AG10803 (cell line): ENCODE results near the gene EXOSC9.

ENCODE experiments used
- DNase-seq: peaks from one replicate; pipeline ENCODE4 v3.0.0; 2010; ENCODE audit warnings: low read depth
- H3K4me3 ChIP-seq: 2 replicates; pipeline ENCODE4 v1.5.1; 2011; ENCODE audit warnings: mild to moderate bottlenecking, low read length, control low read depth
- CTCF ChIP-seq: conservative IDR thresholded peaks from 2 replicates; pipeline ENCODE4 v1.5.1; 2011; ENCODE audit warnings: mild to moderate bottlenecking, low read length, control low read depth, inconsistent platforms

The EXOSC9 gene

GRCh38 chr4:121765971-121766538 is 35.1 kb upstream of the EXOSC9 start:
- TF ChIP-seq CTCF = no peak
- H3K4me3 ChIP-seq = no peak overlapping the region
- DNase-seq = no peak

GRCh38 chr4:121767166-121767565 is 34.0 kb upstream of the EXOSC9 start:
- DNase-seq = no peak
- no peak for TF ChIP-seq CTCF
- H3K4me3 ChIP-seq = no peak overlapping the region

- TF ChIP-seq CTCF = no peak
- no peak overlapping the region for H3K4me3 ChIP-seq
- no peak for DNase-seq
These were observed 31.8 kb upstream of the EXOSC9 start for GRCh38 chr4:121769341-121769740.

GRCh38 chr4:121771869-121772268 is 29.3 kb upstream of the EXOSC9 start:
- DNase-seq = no peak
- TF ChIP-seq CTCF = no peak
- no peak overlapping the region for H3K4me3 ChIP-seq

- DNase-seq = no peak
- TF ChIP-seq CTCF = no peak
- H3K4me3 ChIP-seq = no peak overlapping the region
These were observed 27.2 kb upstream of the EXOSC9 start for GRCh38 chr4:121773883-121774282.

- no peak for TF ChIP-seq CTCF
- H3K4me3 ChIP-seq = no peak overlapping the region
- peak; percentile 54 for DNase-seq
These were observed 24.3 kb upstream of the EXOSC9 start for GRCh38 chr4:121776610-121777401.

- DNase-seq = peak; percentile 17
- TF ChIP-seq CTCF = no peak
- no peak overlapping the region for H3K4me3 ChIP-seq
These were observed 23.5 kb upstream of the EXOSC9 start for GRCh38 chr4:121777625-121778024.
